Caco-2 (cell line): ENCODE measurements around the gene NRF1. TPM values are rescaled to one million over a fixed set of nuclear protein-coding genes. Genes with fewer than 3 reads are reported as not detected.

Experiments
- BruUV-seq: library from RNA; stranded (reverse); fragments of 400-500 nt; replicated peaks from 2 replicates; lab custom pipeline; 2021; lab: Mats Ljungman, UMichigan
- CTCF ChIA-PET: fragments of 300-600 bp; sonication (Branson Sonifier 250); formaldehyde crosslinking; loops from one replicate; lab custom pipeline; 2022; ENCODE audit warnings: antibody characterized with exemption; lab: Charles Lee
- POLR2A ChIA-PET: fragments of 300-600 bp; sonication (Branson Sonifier 250); formaldehyde crosslinking; loops from one replicate; lab custom pipeline; 2022; ENCODE audit warnings: antibody characterized with exemption; lab: Charles Lee
- DNase-seq, 2 experiments: peaks; one replicate each; pipeline versions ENCODE4 v3.0.0 to v3.0.0-alpha.2; 2020 to 2022
- H3K27me3 ChIP-seq: replicated peaks from 2 replicates; pipeline ENCODE4 v1.6.0; 2011; ENCODE audit warnings: low read length; ENCODE audit not compliant: control insufficient read depth, insufficient read depth
- H3K36me3 ChIP-seq: 2 replicates; pipeline ENCODE4 v1.5.1; 2011; ENCODE audit warnings: low read length; ENCODE audit not compliant: control insufficient read depth, insufficient read depth
- H3K4me1 ChIP-seq: fragments of 250-450 bp; sonication (Bioruptor Pico); 2 replicates; pipeline ENCODE4 v1.5.1; 2020; ENCODE audit warnings: mild to moderate bottlenecking
- H3K4me3 ChIP-seq: 2 replicates; pipeline ENCODE4 v1.5.1; 2011; ENCODE audit warnings: low read depth, mild to moderate bottlenecking, control low read depth, low read length
- H3K9me3 ChIP-seq: fragments of 250-450 bp; sonication (Bioruptor Pico); 2 replicates; pipeline ENCODE4 v1.5.1; 2020; ENCODE audit warnings: mild to moderate bottlenecking, moderate library complexity
- H3K27ac Mint-ChIP-seq: one replicate; pipeline ENCODE4 v1.8.0; 2022; ENCODE audit warnings: mixed read lengths; ENCODE audit not compliant: unreplicated experiment
- H3K27me3 Mint-ChIP-seq: one replicate; pipeline ENCODE4 v1.8.0; 2022; ENCODE audit warnings: mixed read lengths; ENCODE audit not compliant: insufficient read depth, unreplicated experiment
- H3K36me3 Mint-ChIP-seq: one replicate; pipeline ENCODE4 v1.8.0; 2022; ENCODE audit warnings: mild to moderate bottlenecking, mixed read lengths; ENCODE audit not compliant: insufficient read depth, unreplicated experiment
- H3K4me1 Mint-ChIP-seq: one replicate; pipeline ENCODE4 v1.8.0; 2022; ENCODE audit warnings: low read depth, mixed read lengths; ENCODE audit not compliant: unreplicated experiment
- H3K4me3 Mint-ChIP-seq: one replicate; pipeline ENCODE4 v1.8.0; 2022; ENCODE audit warnings: mild to moderate bottlenecking, moderate library complexity, mixed read lengths; ENCODE audit not compliant: unreplicated experiment
- H3K9me3 Mint-ChIP-seq: one replicate; pipeline ENCODE4 v1.8.0; 2022; ENCODE audit warnings: mixed read lengths; ENCODE audit not compliant: unreplicated experiment
- CTCF ChIP-seq, 2 experiments: fragments of 200-600 bp in 1 of 2; IDR thresholded peaks; 1 replicate in 1 of 2; 2 replicates in 1 of 2; pipeline versions ENCODE4 v1.5.1 to v1.8.0; 2011 to 2022; ENCODE audit warnings: antibody characterized with exemption in 1 of 2, control low read depth in 1 of 2, inconsistent platforms in 1 of 2, low read depth in 1 of 2, low read length in 1 of 2, mild to moderate bottlenecking in 1 of 2, moderate library complexity in 1 of 2; ENCODE audit not compliant: insufficient read depth in 1 of 2, severe bottlenecking in 1 of 2, unreplicated experiment in 1 of 2
- intact Hi-C: fragments of 100-400 bp; cut with micrococcal nuclease; formaldehyde crosslinking; loops from one replicate; pipeline ENCODE4 v1.10.0; 2022; ENCODE audit not compliant: unreplicated experiment
- total RNA-seq: library from RNA; stranded (reverse); gene quantifications from 2 replicates; pipeline ENCODE4 v1.2.3, GENCODE V29; 2022

NRF1 gene
- total RNA-seq, 1 experiment from 2014 or later: 22.5 TPM

GRCh38 chr7:129751916-129752315, 140.4 kb downstream of the NRF1 start:
- Mint-ChIP-seq H3K4me1 (no peaks in the 10 kb centered on the region), H3K4me3 (no peak overlapping the region), H3K27me3 (no peaks in the 10 kb centered on the region), H3K36me3 (peaks cover 22% of the 10 kb centered on the region), H3K9me3 (no peaks in the 10 kb centered on the region), H3K27ac (no peak overlapping the region)
- TF ChIP-seq CTCF (IDR thresholded peaks at IDR 0.05; ENCODE audit: insufficient read depth in 1 of 2, low read depth in 1 of 2, low read length in 1 of 2, severe bottlenecking in 1 of 2, unreplicated experiment in 1 of 2): no peak
- CTCF ChIA-PET: no interaction called here
- Histone ChIP-seq H3K27me3 (no peaks in the 10 kb centered on the region), H3K36me3 (peaks cover 1% of the 10 kb centered on the region), H3K4me3 (no peak overlapping the region), H3K9me3 (no peaks in the 10 kb centered on the region), H3K4me1 (no peaks in the 10 kb centered on the region)
- BruUV-seq: no TSS peak
- no peak for DNase-seq
- POLR2A ChIA-PET: interaction anchor here (0.6 kb wide), 1 partner anchor 29 kb away, joined by 3 read pairs; no protein-coding TSS in a partner anchor
- intact Hi-C loops: no loop called here

GRCh38 chr7:129752760-129753159, 141.2 kb downstream of the NRF1 start:
- CTCF ChIA-PET: no interaction called here
- peaks cover 1% of the 10 kb centered on the region for H3K36me3 ChIP-seq
- H3K4me3 Mint-ChIP-seq: no peak overlapping the region
- no peaks in the 10 kb centered on the region for H3K27me3 ChIP-seq
- no TSS peak for BruUV-seq
- TF ChIP-seq CTCF (IDR thresholded peaks at IDR 0.05; ENCODE audit: insufficient read depth in 1 of 2, low read depth in 1 of 2, low read length in 1 of 2, severe bottlenecking in 1 of 2, unreplicated experiment in 1 of 2): no peak
- no peaks in the 10 kb centered on the region for H3K9me3 ChIP-seq
- H3K4me3 ChIP-seq: no peak overlapping the region
- POLR2A ChIA-PET: no interaction called here
- intact Hi-C loops: no loop called here
- H3K27me3 Mint-ChIP-seq: no peaks in the 10 kb centered on the region
- no peak for DNase-seq
- H3K36me3 Mint-ChIP-seq: peaks cover 22% of the 10 kb centered on the region
- H3K27ac Mint-ChIP-seq: no peak overlapping the region
- H3K9me3 Mint-ChIP-seq: no peaks in the 10 kb centered on the region
- H3K4me1 Mint-ChIP-seq: no peaks in the 10 kb centered on the region
- H3K4me1 ChIP-seq: no peaks in the 10 kb centered on the region

- Mint-ChIP-seq H3K36me3 (peaks cover 16% of the 10 kb centered on the region), H3K9me3 (no peaks in the 10 kb centered on the region), H3K4me3 (no peak overlapping the region), H3K27me3 (no peaks in the 10 kb centered on the region), H3K4me1 (no peaks in the 10 kb centered on the region), H3K27ac (no peak overlapping the region)
- CTCF ChIA-PET: no interaction called here
- Histone ChIP-seq H3K4me1 (no peaks in the 10 kb centered on the region), H3K9me3 (no peaks in the 10 kb centered on the region), H3K36me3 (peaks cover 1% of the 10 kb centered on the region; the same call in 1 of the 2 replicates), H3K4me3 (no peak overlapping the region), H3K27me3 (no peaks in the 10 kb centered on the region)
- intact Hi-C loops: no loop called here
- no TSS peak for BruUV-seq
- TF ChIP-seq CTCF (IDR thresholded peaks at IDR 0.05; ENCODE audit: insufficient read depth in 1 of 2, low read depth in 1 of 2, low read length in 1 of 2, severe bottlenecking in 1 of 2, unreplicated experiment in 1 of 2): no peak
- DNase-seq: no peak
- POLR2A ChIA-PET: no interaction called here
Observed at GRCh38 chr7:129754406-129754805, 142.9 kb downstream of the NRF1 start.
